Left ventricle myocardium inferior (tissue), 1 donor: ENCODE measurements around the gene PLCH1. TPM values are rescaled to one million over a fixed set of nuclear protein-coding genes. Genes with fewer than 3 reads are reported as not detected.

Experiments used
- DNase-seq: peaks from one replicate; pipeline ENCODE4 v3.0.0-alpha.2; 2020
- H3K27ac ChIP-seq: fragments of 200-600 bp; replicated peaks from 2 replicates; pipeline ENCODE4 v1.8.0; 2021
- H3K27me3 ChIP-seq: fragments of 200-600 bp; 2 replicates; pipeline ENCODE4 v1.8.0; 2021; ENCODE audit warnings: low read depth
- H3K36me3 ChIP-seq: fragments of 200-600 bp; 2 replicates; pipeline ENCODE4 v1.8.0; 2021
- H3K4me1 ChIP-seq: fragments of 200-600 bp; 2 replicates; pipeline ENCODE4 v1.8.0; 2021
- H3K4me3 ChIP-seq: fragments of 200-600 bp; 2 replicates; pipeline ENCODE4 v1.8.0; 2021; ENCODE audit warnings: mild to moderate bottlenecking, moderate library complexity
- H3K9me3 ChIP-seq: fragments of 200-600 bp; replicated peaks from 2 replicates; pipeline ENCODE4 v1.8.0; 2021
- CTCF ChIP-seq: fragments of 200-600 bp; IDR thresholded peaks from 2 replicates; pipeline ENCODE4 v1.8.0; 2021; ENCODE audit warnings: antibody characterized with exemption, mild to moderate bottlenecking, borderline replicate concordance
- intact Hi-C: fragments of 100-400 bp; cut with micrococcal nuclease; formaldehyde crosslinking; loops from one replicate; pipeline ENCODE4 v1.11.0; 2022
- total RNA-seq: library from RNA; stranded (reverse); fragmentation: NEBNext Ultra II Directional; extraction: Animal tissue kit (Norgen Biotek cat#: 25700); gene quantifications from one replicate; pipeline ENCODE4 v1.2.1, GENCODE V29; 2021
- donor health status: DM: no; HTN: yes; CAD: no; lungs with severe emphysema.

PLCH1 gene
- total RNA-seq, 1 donor from 2014 or later: 0.85 TPM

- no peak for TF ChIP-seq CTCF
- intact Hi-C loops: no loop called here
- Histone ChIP-seq H3K4me3 (no peak overlapping the region), H3K4me1 (peaks cover 7% of the 10 kb centered on the region), H3K27me3 (no peaks in the 10 kb centered on the region), H3K27ac (no peak overlapping the region), H3K36me3 (no peaks in the 10 kb centered on the region), H3K9me3 (no peaks in the 10 kb centered on the region)
- no peak for DNase-seq
These were observed 367.0 kb downstream of the PLCH1 start for GRCh38 chr3:155377847-155378246.

GRCh38 chr3:155377071-155377470 is 367.8 kb downstream of the PLCH1 start:
- DNase-seq: no peak
- no peak overlapping the region for H3K27ac ChIP-seq
- H3K9me3 ChIP-seq: no peaks in the 10 kb centered on the region
- intact Hi-C loops: no loop called here
- no peak for TF ChIP-seq CTCF
- no peaks in the 10 kb centered on the region for H3K27me3 ChIP-seq
- no peaks in the 10 kb centered on the region for H3K36me3 ChIP-seq
- no peak overlapping the region for H3K4me3 ChIP-seq
- H3K4me1 ChIP-seq: peaks cover 14% of the 10 kb centered on the region

DNA sequence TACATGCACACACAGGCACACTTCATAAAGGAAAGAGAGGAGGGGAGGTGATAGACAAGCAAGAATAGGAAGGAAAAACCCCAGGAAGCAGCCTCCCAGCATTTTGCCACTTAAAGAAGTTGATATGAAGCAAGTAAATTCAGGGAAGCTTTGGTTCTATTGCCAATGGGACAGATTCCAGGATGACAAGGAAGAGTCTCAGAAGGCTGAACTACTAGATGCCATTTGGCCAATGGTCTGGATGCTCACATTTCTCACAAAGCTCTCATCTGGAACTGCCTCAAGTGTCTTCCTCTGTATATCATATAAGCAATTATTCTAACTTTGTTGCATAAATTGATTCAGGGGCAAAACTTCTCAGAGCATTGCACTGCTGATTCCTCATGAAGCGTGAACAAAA is 372.6 kb downstream of the PLCH1 start:
- no peak for DNase-seq
- no peaks in the 10 kb centered on the region for H3K9me3 ChIP-seq
- no peak overlapping the region for H3K4me3 ChIP-seq
- H3K27me3 ChIP-seq: no peaks in the 10 kb centered on the region
- peak overlapping the region; percentile 80 for H3K27ac ChIP-seq
- H3K36me3 ChIP-seq: no peaks in the 10 kb centered on the region
- H3K4me1 ChIP-seq: peaks cover 59% of the 10 kb centered on the region
- intact Hi-C loops: no loop called here
- no peak for TF ChIP-seq CTCF

DNA sequence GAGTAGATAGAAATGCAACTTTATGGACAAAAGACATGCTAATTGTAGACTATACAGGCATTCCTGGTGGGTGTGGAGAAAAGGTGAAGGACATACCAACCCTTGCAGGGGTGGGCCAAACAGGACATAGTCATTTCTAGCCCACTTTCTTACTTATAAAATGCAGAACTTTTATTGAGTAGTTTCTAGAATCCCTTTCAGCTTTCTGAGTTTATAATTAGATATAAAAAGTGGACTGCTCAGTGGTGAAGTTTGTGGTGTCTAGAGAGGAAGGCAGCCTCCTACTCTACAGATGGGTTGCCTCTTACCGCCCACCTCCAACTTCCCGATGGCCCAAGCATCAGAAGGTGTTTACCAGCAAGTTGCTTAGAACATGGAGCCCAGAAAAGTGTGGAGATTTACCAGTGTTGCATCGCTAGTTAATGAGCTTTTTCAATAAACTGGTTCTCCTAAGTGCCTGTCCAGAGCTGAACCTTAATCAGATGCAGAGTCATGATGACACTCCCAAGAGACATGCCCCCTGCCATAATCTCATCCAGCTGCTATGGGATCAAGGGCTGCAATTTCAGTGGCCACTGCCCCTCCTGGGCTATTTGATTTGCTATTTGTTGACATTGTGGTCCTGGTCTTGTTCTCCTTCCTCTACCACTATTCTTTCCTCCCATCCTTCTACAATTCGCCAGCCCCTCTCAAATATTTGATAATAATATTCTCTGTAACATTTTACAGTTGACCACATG is 373.9 kb downstream of the PLCH1 start:
- intact Hi-C loops: no loop called here
- no peak for DNase-seq
- no peak for TF ChIP-seq CTCF
- peak overlapping the region; percentile 80 for H3K27ac ChIP-seq
- H3K9me3 ChIP-seq: peaks cover 2% of the 10 kb centered on the region
- H3K4me1 ChIP-seq: peaks cover 59% of the 10 kb centered on the region
- no peaks in the 10 kb centered on the region for H3K27me3 ChIP-seq
- no peaks in the 10 kb centered on the region for H3K36me3 ChIP-seq
- H3K4me3 ChIP-seq: no peak overlapping the region

DNA sequence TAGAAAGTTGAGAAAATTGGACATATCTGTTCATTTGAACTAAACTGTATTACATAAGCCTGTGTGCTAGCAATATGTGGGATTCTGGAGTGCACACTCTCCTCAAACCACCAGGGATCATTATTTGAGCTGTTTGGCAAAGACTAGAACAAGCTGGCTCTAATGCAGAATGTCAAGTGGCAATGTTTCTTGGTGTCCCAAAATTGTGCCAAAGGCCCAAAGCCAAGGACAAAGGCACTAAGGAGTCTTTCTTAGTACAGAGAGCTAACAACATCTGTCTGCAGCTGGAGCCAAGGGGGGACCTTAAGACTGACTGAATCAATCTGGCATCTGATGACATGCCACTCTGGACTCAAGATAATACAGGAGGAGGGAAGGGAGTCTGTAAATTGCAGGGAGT is 374.7 kb downstream of the PLCH1 start:
- H3K4me1 ChIP-seq: peaks cover 59% of the 10 kb centered on the region
- H3K27ac ChIP-seq: peak overlapping the region; percentile 80
- H3K4me3 ChIP-seq: no peak overlapping the region
- H3K36me3 ChIP-seq: no peaks in the 10 kb centered on the region
- intact Hi-C loops: no loop called here
- DNase-seq: peak; percentile 68
- H3K27me3 ChIP-seq: no peaks in the 10 kb centered on the region
- peak; percentile 62 for TF ChIP-seq CTCF
- H3K9me3 ChIP-seq: peaks cover 9% of the 10 kb centered on the region
